HG03060 (cell line): Measurements from ENCODE around the gene BANK1.

ENCODE experiments used
- ATAC-seq: cut with Tn5 transposase; IDR thresholded peaks from one replicate; pipeline ENCODE4 v1.9.1; 2021; ENCODE audit warnings: low read depth, moderate number of reproducible peaks; ENCODE audit not compliant: unreplicated experiment

Gene BANK1

DNA sequence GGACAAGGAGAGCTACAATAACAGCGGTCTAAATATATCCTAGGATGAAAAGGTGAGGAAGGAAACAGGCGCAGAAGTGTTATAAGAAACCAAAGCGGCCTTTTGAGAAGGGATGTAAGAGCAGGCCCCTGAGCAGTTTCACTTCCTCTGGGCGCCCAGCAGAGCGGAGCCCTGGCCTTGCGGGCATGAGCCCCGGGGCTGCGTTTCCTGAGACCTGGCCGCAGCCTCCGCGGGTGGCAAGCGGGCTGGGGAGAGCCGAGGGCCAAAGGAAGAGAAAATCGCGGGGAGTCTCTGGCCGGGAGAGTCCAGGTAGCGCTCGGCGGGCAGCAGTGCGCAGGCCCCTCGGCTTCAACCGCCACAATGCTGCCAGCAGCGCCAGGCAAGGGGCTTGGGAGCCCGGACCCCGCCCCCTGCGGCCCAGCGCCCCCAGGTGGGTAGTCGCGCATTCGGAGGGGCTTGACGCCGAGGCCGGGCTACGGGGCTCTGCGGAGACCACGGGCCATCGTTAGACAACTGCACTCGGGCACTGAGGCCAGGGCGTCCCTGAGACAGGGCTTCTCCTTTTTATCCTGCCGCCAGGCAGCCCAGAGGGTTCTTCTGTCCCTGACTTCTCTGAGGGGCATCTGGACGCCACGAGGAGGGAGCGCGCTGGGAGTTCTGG lies at the start of gene BANK1:
BANK1 (plus strand) TSS at position 210 of the 661 bp plus-strand sequence; CDS start at position 361, 151 bp downstream.
- peak; percentile 96 for ATAC-seq

DNA sequence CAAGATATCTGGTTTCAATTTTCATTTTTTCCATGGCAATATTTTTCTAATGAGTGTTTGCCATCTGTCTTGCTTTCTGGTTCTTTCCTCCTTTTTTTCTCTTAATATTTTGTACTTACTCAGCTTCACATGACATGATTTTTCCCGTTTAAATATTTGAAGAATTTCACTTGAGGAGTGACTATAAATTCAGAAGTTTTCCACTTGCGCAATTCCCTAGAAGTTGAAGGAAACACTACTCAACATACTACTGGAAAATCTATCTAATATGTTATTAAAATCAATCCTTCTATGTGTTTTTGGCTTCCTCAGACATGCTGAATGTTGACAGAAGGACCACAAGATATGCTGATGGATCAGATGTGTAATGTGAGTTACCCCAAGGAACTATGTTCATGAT lies 36.8 kb upstream of the BANK1 start:
- no peak for ATAC-seq

DNA sequence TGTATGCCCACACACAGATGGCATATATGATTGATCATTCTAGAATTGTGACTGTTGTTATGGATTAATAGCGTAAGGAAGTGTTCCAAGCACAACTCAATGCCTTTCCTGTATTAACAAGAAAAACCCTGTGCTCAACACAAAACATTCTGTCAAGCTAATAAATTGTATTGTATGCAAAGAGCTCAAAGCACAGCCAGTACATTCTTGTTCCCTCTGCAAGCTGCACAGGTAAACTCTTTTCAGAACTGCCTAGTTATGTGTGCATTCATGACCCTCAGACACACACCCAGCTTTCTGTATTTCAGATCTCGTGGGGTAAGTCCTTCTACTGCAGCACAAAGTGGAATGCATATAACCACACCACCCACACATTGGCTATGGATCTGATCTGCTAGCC lies 34.3 kb upstream of the BANK1 start:
- no peak for ATAC-seq

- ATAC-seq: no peak
Measured at GRCh38 chr4:101761405-101761804, 29.1 kb upstream of the BANK1 start.

DNA sequence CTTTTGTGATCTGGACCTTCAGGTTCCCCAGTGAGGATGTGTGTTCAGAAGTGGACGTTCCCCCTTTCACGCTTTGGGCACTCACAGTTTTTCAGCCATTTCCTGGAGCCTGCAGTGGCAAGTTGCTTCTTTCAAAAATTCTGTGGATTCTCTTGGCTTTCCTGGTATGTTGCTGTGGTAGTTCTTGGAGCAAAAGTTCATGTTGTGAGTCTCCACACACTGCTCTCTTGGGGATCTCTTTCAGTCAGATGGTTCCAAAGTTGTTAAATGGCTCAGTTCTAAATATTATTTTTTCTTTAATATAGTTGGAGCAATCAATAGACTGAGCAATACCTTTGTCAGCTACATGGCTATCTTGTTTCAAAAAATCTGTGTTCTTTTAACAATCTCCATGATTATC lies 28.5 kb upstream of the BANK1 start:
- ATAC-seq: no peak

- ATAC-seq: no peak
Measured at GRCh38 chr4:101762534-101762933, 28.0 kb upstream of the BANK1 start.

- no peak for ATAC-seq
Measured at GRCh38 chr4:101763576-101763975, 27.0 kb upstream of the BANK1 start.

DNA sequence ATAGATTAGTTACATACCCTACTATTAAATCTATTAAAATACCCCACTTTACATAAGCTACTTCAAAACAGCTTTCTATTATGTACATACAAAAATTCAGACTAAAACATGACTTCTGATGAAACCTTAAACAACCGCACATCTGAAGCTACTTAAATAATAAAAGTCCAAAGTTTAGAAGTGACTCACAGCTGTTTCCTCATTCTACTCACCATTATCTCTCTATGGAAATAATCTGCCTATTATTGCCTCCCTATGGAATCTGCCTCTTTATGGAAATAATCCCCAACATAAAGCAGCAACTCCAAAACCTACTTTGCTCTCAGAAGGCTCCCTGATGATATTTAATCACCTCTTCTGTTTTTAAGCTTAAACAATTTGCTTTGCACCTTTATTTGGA lies 15.7 kb upstream of the BANK1 start:
- no peak for ATAC-seq

DNA sequence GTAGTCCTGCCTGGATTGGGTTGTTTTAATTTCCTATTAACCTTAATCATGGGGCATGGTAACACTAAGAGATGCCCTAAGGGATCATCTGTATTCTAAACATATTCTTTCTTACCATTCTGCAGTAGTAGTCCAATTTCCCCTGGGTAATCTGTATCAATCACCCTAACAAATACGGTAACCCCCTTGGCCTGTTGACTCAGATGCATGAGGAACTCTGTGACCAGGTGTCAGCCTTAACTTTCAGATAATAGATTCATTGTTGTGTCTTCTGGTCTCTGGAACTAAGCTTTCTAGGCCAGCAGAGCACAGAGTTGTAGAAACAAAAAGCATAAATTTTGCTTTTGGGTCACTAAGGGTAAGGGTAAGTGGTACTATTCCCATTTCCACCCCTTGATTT lies 13.1 kb upstream of the BANK1 start:
- no peak for ATAC-seq

DNA sequence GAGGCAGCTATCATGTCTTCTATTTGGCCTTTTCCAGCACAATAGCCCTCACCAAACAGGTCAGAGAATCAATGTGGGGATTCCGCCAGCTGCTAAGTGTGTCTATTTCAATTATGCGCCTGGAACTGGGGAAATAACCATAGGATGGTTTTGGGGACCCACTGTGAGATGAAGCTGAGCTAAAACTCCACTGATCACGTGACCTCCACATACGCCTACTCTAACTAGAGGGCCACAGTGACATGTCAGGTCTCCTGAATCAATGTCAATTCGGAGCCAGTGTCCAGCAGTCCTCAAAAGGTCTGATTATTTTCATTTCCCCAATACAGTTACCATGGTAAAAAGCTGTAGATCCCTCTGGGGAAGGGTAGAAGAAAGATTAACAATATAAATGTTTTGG lies 10.2 kb upstream of the BANK1 start:
- no peak for ATAC-seq

GRCh38 chr4:101782546-101782945 lies 8.0 kb upstream of the BANK1 start:
- no peak for ATAC-seq

DNA sequence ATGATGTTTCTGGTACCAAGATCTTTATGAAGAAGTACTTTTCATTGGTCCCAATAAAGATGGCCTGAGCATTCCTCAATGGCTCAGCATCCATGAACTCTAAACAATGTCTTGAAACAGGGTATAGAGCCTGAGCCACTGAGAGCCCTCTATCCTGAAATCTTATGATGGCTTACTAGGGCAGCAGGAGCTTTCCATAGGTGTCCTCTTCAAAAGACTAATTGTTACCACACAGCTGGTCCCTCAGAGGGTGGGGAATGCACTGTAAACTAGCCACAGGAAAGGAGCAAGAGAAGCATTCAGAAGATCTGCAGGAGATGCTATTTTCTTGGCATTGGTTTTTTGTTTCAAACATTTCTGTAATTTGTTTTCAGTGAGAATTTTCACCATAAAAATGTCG lies 5.6 kb upstream of the BANK1 start:
- no peak for ATAC-seq

DNA sequence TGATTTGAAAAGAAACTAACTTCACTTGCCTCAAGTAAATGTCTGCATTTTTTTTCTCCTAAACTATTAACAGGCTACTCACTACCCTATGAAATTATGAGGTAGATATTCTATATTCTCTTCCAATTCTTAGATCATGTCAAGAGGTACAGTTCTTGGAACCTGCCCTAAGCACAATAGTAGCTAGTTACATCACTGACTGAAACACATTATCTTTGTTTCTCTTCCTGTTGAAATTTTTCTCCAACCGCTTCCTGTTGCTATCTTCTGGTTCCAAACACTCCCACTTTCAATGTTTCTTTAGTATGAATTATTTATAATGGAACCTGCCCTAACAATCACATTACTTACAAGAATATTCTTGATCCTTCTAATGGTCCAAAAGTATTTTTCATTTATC lies 5.0 kb upstream of the BANK1 start:
- ATAC-seq: no peak

DNA sequence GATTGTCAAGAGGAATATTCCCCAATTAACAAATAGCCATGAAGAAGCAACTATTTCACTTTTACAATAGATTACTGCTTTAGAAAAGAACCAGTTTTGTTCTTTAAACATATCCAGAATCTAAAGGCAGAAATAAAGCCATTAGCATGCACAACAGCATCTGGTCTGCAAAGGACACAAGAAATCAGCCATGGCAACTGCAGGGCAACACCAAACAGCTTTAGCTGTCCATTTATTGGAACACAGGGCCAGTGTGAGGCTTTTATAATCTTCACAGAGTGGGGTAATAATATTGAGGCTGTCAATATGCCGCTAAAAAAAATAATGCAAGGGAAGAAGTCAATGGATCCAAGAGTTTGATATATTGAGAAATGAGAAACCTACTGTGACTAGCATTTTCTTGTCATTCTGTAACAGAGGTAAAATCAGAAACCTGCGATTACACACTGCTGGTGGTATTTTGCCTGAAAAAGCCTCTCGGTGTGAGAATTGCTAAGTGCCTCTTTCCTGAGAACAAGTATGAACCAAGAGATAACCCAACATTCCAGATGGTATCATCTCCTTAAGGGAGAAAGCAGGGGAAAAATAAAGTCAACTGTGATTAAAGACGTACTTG lies 2.7 kb upstream of the BANK1 start:
- no peak for ATAC-seq

- ATAC-seq: peak; percentile 4
Measured at GRCh38 chr4:101791182-101791558, 640 bp downstream of the BANK1 start.

GRCh38 chr4:101792056-101792590 lies 1.6 kb downstream of the BANK1 start:
- ATAC-seq: no peak

GRCh38 chr4:101793397-101793796 lies 2.9 kb downstream of the BANK1 start:
- ATAC-seq: no peak

DNA sequence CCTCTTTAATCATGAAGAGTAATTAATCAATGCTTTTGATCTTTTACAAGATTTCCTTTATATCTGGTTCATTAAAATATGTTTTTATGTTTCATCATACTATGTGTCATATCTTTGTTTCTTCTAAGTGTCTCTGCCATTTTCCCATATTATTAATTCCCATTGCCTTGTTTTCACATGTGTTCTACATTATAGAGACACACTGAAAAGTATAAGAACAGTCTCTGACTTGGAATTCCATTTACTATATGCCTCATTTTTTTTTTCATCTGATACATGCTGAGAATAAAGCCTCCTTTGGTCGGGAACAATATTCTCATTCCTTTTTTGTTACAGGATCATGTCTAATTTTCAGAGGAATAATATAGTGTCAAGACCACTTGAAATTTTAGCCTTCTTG lies 4.3 kb downstream of the BANK1 start:
- no peak for ATAC-seq

- ATAC-seq: no peak
Measured at GRCh38 chr4:101795704-101796103, 5.2 kb downstream of the BANK1 start.

GRCh38 chr4:101801958-101802357 lies 11.4 kb downstream of the BANK1 start:
- ATAC-seq: no peak

- peak; percentile 98 for ATAC-seq
Measured at GRCh38 chr4:101806914-101807313, 16.4 kb downstream of the BANK1 start.

- ATAC-seq: peak; percentile 10
Measured at GRCh38 chr4:101807351-101807750, 16.8 kb downstream of the BANK1 start.
